AG04449 (cell line): ENCODE data around the gene GJA3.
"Not testable (repeated sequence)": the region's sequence is repeated elsewhere in the genome, so short reads cannot be mapped to it uniquely, and the experiment has no call there.

Experiments
- CTCF ChIA-PET: fragments of 350-600 bp; formaldehyde crosslinking; extraction: SDS; loops from one replicate; lab custom pipeline; 2021; ENCODE audit warnings: antibody characterized with exemption; lab: Yijun Ruan, JAX
- POLR2A ChIA-PET: fragments of 400-600, 350-600 bp; formaldehyde crosslinking; extraction: SDS; loops from one replicate; lab custom pipeline; 2020; ENCODE audit warnings: antibody characterized with exemption, inconsistent platforms; lab: Yijun Ruan, JAX
- DNase-seq: peaks from one replicate; pipeline ENCODE4 v3.0.0-alpha.2; 2010; ENCODE audit warnings: low read depth, low spot score
- H3K4me3 ChIP-seq: 2 replicates; pipeline ENCODE4 v1.5.1; 2011; ENCODE audit warnings: low read depth, mild to moderate bottlenecking, control low read depth, low read length
- TF ChIP-seq, protein P1 (sequence below): IDR thresholded peaks from one replicate; pipeline ENCODE4 v1.5.1; 2011; ENCODE audit warnings: mild to moderate bottlenecking, moderate library complexity, low read length, control low read depth, inconsistent platforms; ENCODE audit not compliant: insufficient read depth; ENCODE audit errors: missing control alignments

Gene GJA3

DNA sequence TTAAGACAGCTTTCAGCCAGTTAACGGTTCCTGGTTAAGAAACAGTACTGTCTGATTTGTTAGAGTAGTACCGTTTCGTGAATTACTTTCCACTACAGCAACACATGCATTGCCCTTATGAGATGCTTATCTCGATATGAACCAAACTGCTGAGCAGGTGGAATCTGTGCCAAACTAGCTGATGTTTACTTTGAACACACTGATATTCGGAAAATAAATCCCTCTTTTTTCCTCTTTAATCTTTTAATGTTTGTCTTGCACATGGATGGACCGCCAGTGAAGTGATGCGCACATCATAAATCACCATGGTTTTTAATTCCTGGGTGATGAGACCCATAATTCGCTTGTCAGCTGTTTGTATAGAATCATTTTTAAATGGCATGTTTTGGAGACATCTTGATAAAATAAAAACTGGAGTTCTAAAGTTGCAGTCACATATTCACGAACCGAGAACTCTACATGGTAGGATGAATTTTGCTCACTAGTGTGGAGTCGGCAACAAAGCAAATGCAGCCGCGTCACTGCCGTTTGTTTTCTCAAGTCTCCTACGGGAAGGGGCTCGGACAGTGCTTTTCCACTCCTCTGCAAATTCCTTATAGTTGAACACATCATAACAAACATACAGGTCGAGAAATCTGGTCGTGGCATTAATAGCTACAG is 1.1 kb downstream of the GJA3 start:
- CTCF ChIA-PET, result interaction anchor here (0.9 to 1.7 kb wide), 4 partner anchors 16 to 231 kb away, joined by 3 to 6 read pairs (median 4); no protein-coding TSS in a partner anchor
- DNase-seq, result no peak
- TF ChIP-seq, protein P1, sequence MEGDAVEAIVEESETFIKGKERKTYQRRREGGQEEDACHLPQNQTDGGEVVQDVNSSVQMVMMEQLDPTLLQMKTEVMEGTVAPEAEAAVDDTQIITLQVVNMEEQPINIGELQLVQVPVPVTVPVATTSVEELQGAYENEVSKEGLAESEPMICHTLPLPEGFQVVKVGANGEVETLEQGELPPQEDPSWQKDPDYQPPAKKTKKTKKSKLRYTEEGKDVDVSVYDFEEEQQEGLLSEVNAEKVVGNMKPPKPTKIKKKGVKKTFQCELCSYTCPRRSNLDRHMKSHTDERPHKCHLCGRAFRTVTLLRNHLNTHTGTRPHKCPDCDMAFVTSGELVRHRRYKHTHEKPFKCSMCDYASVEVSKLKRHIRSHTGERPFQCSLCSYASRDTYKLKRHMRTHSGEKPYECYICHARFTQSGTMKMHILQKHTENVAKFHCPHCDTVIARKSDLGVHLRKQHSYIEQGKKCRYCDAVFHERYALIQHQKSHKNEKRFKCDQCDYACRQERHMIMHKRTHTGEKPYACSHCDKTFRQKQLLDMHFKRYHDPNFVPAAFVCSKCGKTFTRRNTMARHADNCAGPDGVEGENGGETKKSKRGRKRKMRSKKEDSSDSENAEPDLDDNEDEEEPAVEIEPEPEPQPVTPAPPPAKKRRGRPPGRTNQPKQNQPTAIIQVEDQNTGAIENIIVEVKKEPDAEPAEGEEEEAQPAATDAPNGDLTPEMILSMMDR, result no peak
- peak overlapping the region; percentile 3; the same call in 1 of the 2 replicates for H3K4me3 ChIP-seq
- POLR2A ChIA-PET, result interaction anchor here (0.6 kb wide), 1 partner anchor 15 kb away, joined by 3 read pairs; no protein-coding TSS in a partner anchor

DNA sequence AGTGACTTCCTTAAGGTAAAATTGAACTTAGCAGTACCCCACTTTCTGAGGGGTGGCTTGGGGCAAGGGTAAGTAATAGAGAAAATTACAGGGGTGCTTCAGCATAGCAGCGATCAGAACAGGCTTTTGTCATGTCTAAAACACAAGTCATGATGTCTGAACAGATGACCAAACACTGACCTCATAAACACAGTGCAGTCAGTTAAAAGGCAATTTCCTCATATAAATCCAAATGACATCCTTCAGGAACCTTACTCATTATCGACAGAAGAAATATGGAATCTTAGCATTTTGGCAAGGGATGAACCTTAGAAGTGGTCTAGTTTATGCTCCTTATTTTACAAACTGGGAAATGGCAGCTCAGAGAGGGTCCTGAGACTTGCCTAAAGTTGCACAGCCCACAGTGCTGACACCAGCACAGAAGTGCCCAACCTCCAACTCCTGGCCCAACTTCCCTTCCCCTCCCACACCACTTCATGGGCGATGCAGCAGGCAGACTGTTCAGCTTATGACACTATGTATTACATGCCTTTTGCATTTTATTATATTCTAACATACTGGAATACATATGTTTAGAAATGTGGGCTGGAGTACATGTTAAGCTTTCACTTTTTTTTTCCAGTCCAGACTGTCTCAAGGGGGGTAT is 3.6 kb downstream of the GJA3 start:
- H3K4me3 ChIP-seq, result no peak overlapping the region
- CTCF ChIA-PET, result interaction anchor here (0.7 to 1.8 kb wide), 2 partner anchors 9 to 172 kb away, joined by 3 to 6 read pairs; no protein-coding TSS in a partner anchor
- no peak for DNase-seq
- TF ChIP-seq, protein P1, result no peak
- POLR2A ChIA-PET, result no interaction called here

- no peak for DNase-seq
- ChIA-PET CTCF (interaction anchor here (0.8 to 1.8 kb wide), 2 partner anchors 171 to 224 kb away, joined by 3 to 6 read pairs; no protein-coding TSS in a partner anchor), POLR2A (no interaction called here)
- H3K4me3 ChIP-seq, result no peak overlapping the region
- TF ChIP-seq, protein P1, result no peak
These were observed 4.2 kb downstream of the GJA3 start for GRCh38 chr13:20156702-20157101.

GRCh38 chr13:20153290-20153689 is 7.6 kb downstream of the GJA3 start:
- H3K4me3 ChIP-seq, POLR2A ChIA-PET, DNase-seq: not testable (repeated sequence)
- CTCF ChIA-PET, result interaction anchor here (1.0 kb wide), 1 partner anchor 11 kb away, joined by 3 read pairs; no protein-coding TSS in a partner anchor

DNA sequence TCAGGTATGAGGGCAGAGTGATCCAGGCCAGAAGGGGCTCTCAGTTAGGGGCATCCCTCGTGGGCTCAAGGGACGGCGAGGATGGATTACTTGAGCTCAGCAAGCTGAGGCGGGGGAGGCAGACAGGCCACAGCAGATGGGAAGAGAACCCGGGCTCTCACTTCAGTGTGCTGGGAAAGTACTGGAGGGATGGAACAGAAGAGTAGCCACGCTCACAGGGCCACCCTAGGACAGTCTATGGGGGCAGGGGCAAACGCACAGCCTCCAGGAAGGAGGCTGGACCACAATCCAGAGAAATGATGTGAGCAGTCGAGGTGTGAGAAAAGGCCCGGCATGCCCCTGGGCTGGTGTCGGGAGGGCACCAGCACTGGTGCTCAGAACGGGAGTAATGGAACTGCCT is 9.2 kb downstream of the GJA3 start:
- POLR2A ChIA-PET, result no interaction called here
- DNase-seq, result no peak
- CTCF ChIA-PET, result no interaction called here
- no peak overlapping the region for H3K4me3 ChIP-seq
- TF ChIP-seq, protein P1, result no peak

DNA sequence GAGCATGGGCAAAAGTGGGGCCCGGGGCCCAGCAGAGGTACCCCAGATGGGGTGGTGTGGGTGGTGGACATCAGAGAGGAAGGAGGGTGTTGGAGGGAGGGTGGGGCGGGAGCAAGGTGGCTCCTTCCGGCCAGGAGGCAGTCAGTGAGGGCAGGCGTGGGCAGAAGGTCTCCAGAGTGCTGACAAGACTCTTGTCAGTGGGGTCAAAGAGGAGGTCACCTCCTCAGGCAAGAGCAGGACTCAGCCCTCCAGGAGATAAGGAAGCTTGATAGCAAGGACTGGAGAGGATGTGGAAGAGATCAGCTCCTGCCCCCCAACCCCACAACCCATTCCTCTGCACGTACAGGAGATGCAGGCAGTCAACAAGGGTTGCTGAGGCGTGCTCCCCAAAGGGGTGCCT is 9.8 kb downstream of the GJA3 start:
- H3K4me3 ChIP-seq, result no peak overlapping the region
- DNase-seq, result no peak
- TF ChIP-seq, protein P1, result no peak
- POLR2A ChIA-PET, result no interaction called here
- CTCF ChIA-PET, result no interaction called here
